Calu3 (cell line): ENCODE results near the gene MMP20. TPM values are rescaled to one million over a fixed set of nuclear protein-coding genes. Genes with fewer than 3 reads are reported as not detected.

Source experiments
- BruUV-seq: library from RNA; stranded (reverse); fragments of 400-500 nt; replicated peaks from 2 replicates; lab custom pipeline; 2021; lab: Mats Ljungman, UMichigan
- CTCF ChIA-PET: fragments of 300-600 bp; sonication (Branson Sonifier 250); formaldehyde crosslinking; loops from one replicate; lab custom pipeline; 2022; ENCODE audit warnings: antibody characterized with exemption; lab: Charles Lee
- DNase-seq: peaks from one replicate; pipeline ENCODE4 v3.0.0; 2022
- H3K27ac Mint-ChIP-seq: one replicate; pipeline ENCODE4 v1.8.0; 2022; ENCODE audit warnings: mixed read lengths; ENCODE audit not compliant: unreplicated experiment
- H3K27me3 Mint-ChIP-seq: one replicate; pipeline ENCODE4 v1.8.0; 2022; ENCODE audit warnings: mixed read lengths; ENCODE audit not compliant: unreplicated experiment
- H3K36me3 Mint-ChIP-seq: one replicate; pipeline ENCODE4 v1.8.0; 2022; ENCODE audit warnings: mild to moderate bottlenecking, moderate library complexity, mixed read lengths; ENCODE audit not compliant: insufficient read depth, unreplicated experiment
- H3K4me1 Mint-ChIP-seq: one replicate; pipeline ENCODE4 v1.8.0; 2022; ENCODE audit warnings: mild to moderate bottlenecking, low read depth, mixed read lengths; ENCODE audit not compliant: unreplicated experiment
- H3K4me3 Mint-ChIP-seq: one replicate; pipeline ENCODE4 v1.8.0; 2022; ENCODE audit warnings: mild to moderate bottlenecking, low read depth, moderate library complexity, mixed read lengths; ENCODE audit not compliant: unreplicated experiment
- H3K9me3 Mint-ChIP-seq: one replicate; pipeline ENCODE4 v1.8.0; 2022; ENCODE audit warnings: low read depth, mixed read lengths; ENCODE audit not compliant: unreplicated experiment
- CTCF ChIP-seq: fragments of 200-600 bp; IDR thresholded peaks from one replicate; pipeline ENCODE4 v1.8.0; 2022; ENCODE audit warnings: antibody characterized with exemption; ENCODE audit not compliant: unreplicated experiment
- intact Hi-C: fragments of 100-400 bp; cut with micrococcal nuclease; formaldehyde crosslinking; loops from one replicate; pipeline ENCODE4 v1.10.0; 2022; ENCODE audit not compliant: unreplicated experiment
- total RNA-seq: library from RNA; stranded (reverse); gene quantifications from 2 replicates; pipeline ENCODE4 v1.2.3, GENCODE V29; 2022

Gene MMP20
- total RNA-seq, 1 experiment from 2014 or later, result not detected

DNA sequence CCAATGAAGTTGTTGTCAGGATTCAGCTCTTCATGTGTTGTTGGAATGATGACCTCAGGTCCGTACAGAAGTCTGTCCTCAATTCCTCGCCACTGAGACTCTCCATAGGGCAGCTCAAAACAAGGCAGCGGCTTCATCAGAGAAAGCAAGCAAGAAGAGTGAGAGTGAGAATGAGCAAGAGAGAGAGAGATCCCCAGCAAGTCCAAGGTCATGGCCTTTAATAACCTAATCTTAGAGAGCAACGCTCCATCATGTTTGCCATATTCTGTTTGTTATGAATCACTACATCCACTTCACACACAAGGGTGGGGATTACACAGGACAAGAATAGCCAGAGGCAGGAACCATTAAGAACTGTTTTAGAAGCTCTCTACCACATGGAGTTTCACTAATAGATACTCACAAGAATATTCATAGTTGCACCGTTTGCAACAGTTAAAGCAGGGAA, 71.3 kb downstream of the MMP20 start:
- peaks cover 13% of the 10 kb centered on the region for H3K36me3 Mint-ChIP-seq
- peaks cover 35% of the 10 kb centered on the region for H3K4me1 Mint-ChIP-seq

DNA sequence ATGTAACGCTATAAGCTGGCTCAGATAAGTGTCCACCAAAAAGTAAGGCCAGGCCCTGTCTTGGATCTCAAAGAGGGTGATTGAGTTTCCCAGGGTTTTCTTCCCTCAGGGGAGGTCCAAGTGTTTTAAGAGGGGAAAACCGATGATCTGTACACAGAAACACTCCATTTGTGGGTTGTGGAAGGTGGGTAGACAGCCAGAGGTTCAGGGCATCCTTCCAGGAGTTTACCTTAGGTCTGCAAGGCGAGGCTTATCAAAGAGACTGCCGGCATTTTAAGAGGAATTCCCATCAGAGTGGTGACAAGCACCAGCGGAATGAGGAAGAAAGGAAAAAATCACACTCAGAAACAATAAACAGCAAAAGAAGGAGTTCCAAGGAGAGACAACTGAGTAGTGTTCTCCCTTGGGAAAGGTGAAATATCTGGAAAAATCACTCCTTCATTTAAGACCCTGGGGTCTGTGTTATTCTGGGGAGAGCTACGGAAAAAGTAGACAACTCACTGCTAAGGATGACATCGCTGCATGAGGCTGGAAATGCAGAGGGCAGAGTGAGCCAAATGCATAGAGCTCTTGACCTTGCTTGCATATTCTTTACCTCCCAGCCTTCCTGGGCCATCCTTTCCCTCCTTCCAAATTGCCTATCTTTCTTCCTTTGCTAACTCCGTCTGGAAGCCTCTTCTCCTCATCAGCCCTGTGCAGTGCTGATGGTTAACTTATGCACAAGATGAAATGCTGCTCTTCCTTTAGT, 72.5 kb downstream of the MMP20 start:
- DNase-seq, result peak; percentile 62
- no peak for TF ChIP-seq CTCF
- intact Hi-C loops, result loop anchor here (5.0 kb wide), 1 partner anchor 45 kb away; no protein-coding TSS in a partner anchor
- H3K27ac Mint-ChIP-seq, result peak overlapping the region; percentile 87
- CTCF ChIA-PET, result interaction anchor here (1.5 to 2.1 kb wide), 2 partner anchors 12 kb away, joined by 3 to 7 read pairs; no protein-coding TSS in a partner anchor
- no TSS peak for BruUV-seq
- H3K36me3 Mint-ChIP-seq, result peaks cover 13% of the 10 kb centered on the region
- peak overlapping the region; percentile 31 for H3K4me3 Mint-ChIP-seq
- no peaks in the 10 kb centered on the region for H3K27me3 Mint-ChIP-seq
- peaks cover 42% of the 10 kb centered on the region for H3K4me1 Mint-ChIP-seq
- H3K9me3 Mint-ChIP-seq, result no peaks in the 10 kb centered on the region

More for the DNA sequence above, 71.3 kb downstream of the MMP20 start:
- Mint-ChIP-seq H3K4me3 (no peak overlapping the region), H3K27ac (no peak overlapping the region), H3K27me3 (no peaks in the 10 kb centered on the region), H3K9me3 (no peaks in the 10 kb centered on the region)
- no peak for TF ChIP-seq CTCF
- intact Hi-C loops, result loop anchor here (5.0 kb wide), 1 partner anchor 43 kb away; no protein-coding TSS in a partner anchor
- DNase-seq, result no peak
- no TSS peak for BruUV-seq
- CTCF ChIA-PET, result interaction anchor here (2.1 kb wide), 1 partner anchor 10 kb away, joined by 7 read pairs; no protein-coding TSS in a partner anchor

DNA sequence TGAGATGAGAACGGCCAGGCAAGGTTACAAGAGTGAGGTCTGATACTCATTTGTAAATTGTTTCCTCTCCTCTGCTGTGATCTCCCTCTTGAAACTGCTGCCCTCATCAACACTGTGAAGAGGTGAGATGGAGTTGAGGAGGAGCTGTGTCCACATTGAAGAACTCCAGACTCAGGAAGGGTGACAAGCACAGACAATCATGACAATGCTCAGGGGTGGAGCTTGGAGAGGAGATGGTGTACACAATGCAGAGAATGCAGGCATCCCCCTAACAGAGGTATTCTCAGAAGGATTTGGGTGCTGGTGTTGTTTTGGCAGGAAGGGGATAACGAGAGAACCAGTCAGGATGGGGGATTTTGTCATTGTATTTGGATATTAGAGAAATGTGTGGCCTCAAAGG, 73.1 kb downstream of the MMP20 start:
- Mint-ChIP-seq H3K4me3 (peak overlapping the region; percentile 31), H3K36me3 (peaks cover 13% of the 10 kb centered on the region), H3K27ac (peak overlapping the region; percentile 87), H3K4me1 (peaks cover 43% of the 10 kb centered on the region), H3K27me3 (no peaks in the 10 kb centered on the region), H3K9me3 (no peaks in the 10 kb centered on the region)
- intact Hi-C loops, result loop anchor here (5.0 kb wide), 1 partner anchor 45 kb away; no protein-coding TSS in a partner anchor
- BruUV-seq, result no TSS peak
- no peak for TF ChIP-seq CTCF
- CTCF ChIA-PET, result interaction anchor here (1.5 kb wide), 2 partner anchors 8 to 12 kb away, joined by 3 to 4 read pairs; no protein-coding TSS in a partner anchor
- no peak for DNase-seq

DNA sequence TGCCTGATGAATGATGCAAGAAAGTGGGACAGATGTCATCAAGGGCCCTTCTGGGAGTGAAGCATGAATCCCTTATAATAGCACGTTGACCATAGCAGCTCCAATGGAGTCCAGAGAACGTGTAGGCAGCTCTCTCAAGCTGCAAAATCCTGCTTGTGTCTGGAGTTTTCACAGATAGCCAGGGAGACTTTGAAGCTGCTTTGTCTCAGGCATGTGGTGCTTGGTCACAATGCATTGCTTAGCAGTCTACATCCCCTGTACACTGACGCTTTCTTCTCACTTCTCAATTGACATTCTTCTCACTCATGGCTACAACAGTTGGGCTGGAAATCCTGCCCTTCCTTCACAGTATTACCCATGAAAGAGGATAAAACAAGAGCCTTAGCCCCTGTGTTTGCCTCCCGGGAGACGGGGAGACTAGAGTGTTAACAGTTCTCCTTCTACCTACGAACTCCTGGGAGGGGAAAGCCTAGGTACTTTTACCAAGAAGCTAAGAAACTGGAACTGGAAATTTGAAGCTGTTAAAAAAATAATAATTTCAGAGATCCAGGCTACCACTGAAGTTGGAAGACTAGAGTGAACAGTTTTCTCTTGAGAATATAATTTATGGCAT, 73.9 kb downstream of the MMP20 start:
- H3K4me3 Mint-ChIP-seq, result peak overlapping the region; percentile 31
- H3K9me3 Mint-ChIP-seq, result no peaks in the 10 kb centered on the region
- no peaks in the 10 kb centered on the region for H3K27me3 Mint-ChIP-seq
- TF ChIP-seq CTCF, result no peak
- H3K4me1 Mint-ChIP-seq, result peaks cover 51% of the 10 kb centered on the region
- peak overlapping the region; percentile 87 for H3K27ac Mint-ChIP-seq
- no TSS peak for BruUV-seq
- H3K36me3 Mint-ChIP-seq, result peaks cover 13% of the 10 kb centered on the region
- intact Hi-C loops, result loop anchor here (5.0 kb wide), 1 partner anchor 46 kb away; no protein-coding TSS in a partner anchor
- CTCF ChIA-PET, result interaction anchor here (1.5 kb wide), 2 partner anchors 9 to 13 kb away, joined by 3 to 4 read pairs; no protein-coding TSS in a partner anchor
- no peak for DNase-seq
